HG03442 (cell line): ENCODE results near the gene GABPB1.

Experiments
- ATAC-seq: cut with Tn5 transposase; IDR thresholded peaks from one replicate; pipeline ENCODE4 v1.9.1; 2021; ENCODE audit warnings: mild to moderate bottlenecking, moderate library complexity; ENCODE audit not compliant: unreplicated experiment

The GABPB1 gene

GRCh38 chr15:50246631-50247030, 108.4 kb downstream of the GABPB1 start:
- ATAC-seq = no peak

GRCh38 chr15:50244959-50245624, 109.9 kb downstream of the GABPB1 start:
- no peak for ATAC-seq

GRCh38 chr15:50244153-50244552, 110.8 kb downstream of the GABPB1 start:
- no peak for ATAC-seq

- no peak for ATAC-seq
These were observed 113.1 kb downstream of the GABPB1 start for GRCh38 chr15:50241684-50242450.

- no peak for ATAC-seq
These were observed 116.7 kb downstream of the GABPB1 start for GRCh38 chr15:50238255-50238654.

- ATAC-seq = no peak
These were observed 118.6 kb downstream of the GABPB1 start for GRCh38 chr15:50236433-50236832.

- no peak for ATAC-seq
These were observed 119.2 kb downstream of the GABPB1 start for GRCh38 chr15:50235794-50236193.

GRCh38 chr15:50234764-50235163, 120.2 kb downstream of the GABPB1 start:
- ATAC-seq = no peak

GRCh38 chr15:50233192-50233736, 121.7 kb downstream of the GABPB1 start:
- no peak for ATAC-seq

GRCh38 chr15:50232791-50233190, 122.2 kb downstream of the GABPB1 start:
- ATAC-seq = no peak

GRCh38 chr15:50231761-50232160, 123.2 kb downstream of the GABPB1 start:
- ATAC-seq = no peak

GRCh38 chr15:50229336-50229735, 125.7 kb downstream of the GABPB1 start:
- no peak for ATAC-seq

GRCh38 chr15:50228866-50229265, 126.1 kb downstream of the GABPB1 start:
- ATAC-seq = no peak

- no peak for ATAC-seq
These were observed 127.9 kb downstream of the GABPB1 start for GRCh38 chr15:50227076-50227475.

- no peak for ATAC-seq
These were observed 129.1 kb downstream of the GABPB1 start for GRCh38 chr15:50225938-50226337.
